ENCODE data around the gene NOVA2.

Gene NOVA2

DNA sequence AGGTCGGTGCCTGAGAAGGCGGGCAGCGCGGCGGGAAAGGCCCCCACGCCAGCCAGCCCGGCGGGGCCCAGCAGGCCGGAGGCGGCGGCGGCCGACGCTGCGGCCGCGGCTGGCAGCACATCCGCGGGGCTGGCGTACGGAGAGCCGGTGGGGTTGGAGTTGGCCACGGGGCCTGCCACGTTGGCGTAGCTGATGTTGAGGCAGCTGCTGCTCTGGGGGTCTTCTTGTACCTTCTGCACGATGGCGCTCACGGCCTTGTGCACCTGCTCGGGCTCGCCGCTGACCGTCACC is 33.2 kb downstream of the NOVA2 start:
- DNase-seq, result no peak
- H2AFZ ChIP-seq (ENCODE audit: low read depth, low read length), result no peak overlapping the region

DNA sequence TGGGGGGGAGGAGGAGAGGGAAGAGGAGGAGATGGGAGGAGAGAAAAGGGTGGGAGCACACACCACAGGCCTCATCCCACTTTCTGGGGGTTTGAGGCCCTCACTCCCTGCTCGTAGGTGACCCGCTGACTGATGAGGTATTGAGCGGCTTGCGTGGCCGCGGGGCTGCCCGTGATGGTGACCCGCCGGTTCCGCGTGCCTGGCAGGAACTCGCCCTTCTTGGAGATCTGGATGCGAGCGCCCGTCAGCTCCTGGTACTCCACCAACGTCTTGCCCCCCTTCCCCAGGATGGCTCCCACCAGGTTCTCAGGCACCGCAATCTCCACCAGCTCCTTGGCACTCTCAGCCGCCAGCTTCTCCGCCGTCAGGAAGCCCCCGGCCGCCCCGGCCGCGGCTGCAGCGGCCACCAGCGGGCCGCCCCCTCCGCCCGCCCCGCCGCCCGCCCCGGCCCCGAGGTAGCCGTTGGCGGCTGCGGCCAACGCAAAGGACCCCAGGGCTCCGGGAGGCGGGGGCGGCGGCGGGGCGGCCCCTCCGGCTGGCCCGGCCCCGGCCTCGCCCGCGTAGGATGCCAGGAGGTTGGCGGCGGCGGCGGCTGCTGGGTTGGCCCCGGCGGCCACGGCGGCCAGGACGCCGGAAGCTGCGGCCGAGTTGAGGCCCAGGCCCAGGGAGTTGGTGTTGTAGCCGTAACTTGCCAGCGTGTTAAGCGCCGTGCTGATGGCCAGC is 33.7 kb downstream of the NOVA2 start:
- H3K9me3 ChIP-seq (ENCODE audit: insufficient read depth, low read length, severe bottlenecking), result no peaks in the 10 kb centered on the region

More for the DNA sequence above, 33.2 kb downstream of the NOVA2 start:
- peaks cover 2% of the 10 kb centered on the region for H3K27me3 ChIP-seq (ENCODE audit: insufficient read depth, low read length, poor library complexity)
- H3K4me1 ChIP-seq (ENCODE audit: insufficient read depth, low read length), result no peaks in the 10 kb centered on the region
- H3K27ac ChIP-seq (ENCODE audit: low read length), result no peak overlapping the region
- TF ChIP-seq, protein P1, sequence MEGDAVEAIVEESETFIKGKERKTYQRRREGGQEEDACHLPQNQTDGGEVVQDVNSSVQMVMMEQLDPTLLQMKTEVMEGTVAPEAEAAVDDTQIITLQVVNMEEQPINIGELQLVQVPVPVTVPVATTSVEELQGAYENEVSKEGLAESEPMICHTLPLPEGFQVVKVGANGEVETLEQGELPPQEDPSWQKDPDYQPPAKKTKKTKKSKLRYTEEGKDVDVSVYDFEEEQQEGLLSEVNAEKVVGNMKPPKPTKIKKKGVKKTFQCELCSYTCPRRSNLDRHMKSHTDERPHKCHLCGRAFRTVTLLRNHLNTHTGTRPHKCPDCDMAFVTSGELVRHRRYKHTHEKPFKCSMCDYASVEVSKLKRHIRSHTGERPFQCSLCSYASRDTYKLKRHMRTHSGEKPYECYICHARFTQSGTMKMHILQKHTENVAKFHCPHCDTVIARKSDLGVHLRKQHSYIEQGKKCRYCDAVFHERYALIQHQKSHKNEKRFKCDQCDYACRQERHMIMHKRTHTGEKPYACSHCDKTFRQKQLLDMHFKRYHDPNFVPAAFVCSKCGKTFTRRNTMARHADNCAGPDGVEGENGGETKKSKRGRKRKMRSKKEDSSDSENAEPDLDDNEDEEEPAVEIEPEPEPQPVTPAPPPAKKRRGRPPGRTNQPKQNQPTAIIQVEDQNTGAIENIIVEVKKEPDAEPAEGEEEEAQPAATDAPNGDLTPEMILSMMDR (IDR thresholded peaks at IDR 0.05; ENCODE audit: borderline replicate concordance, extremely low read depth, low read length, poor library complexity, severe bottlenecking), result no peak
- TF ChIP-seq EZH2 (IDR thresholded peaks at IDR 0.05; ENCODE audit: borderline replicate concordance, low read depth, low read length, severe bottlenecking), result no peak
- no peaks in the 10 kb centered on the region for H4K20me1 ChIP-seq (ENCODE audit: insufficient read depth, low read length)
- H3K9me3 ChIP-seq (ENCODE audit: insufficient read depth, low read length, severe bottlenecking), result no peaks in the 10 kb centered on the region
- no peak overlapping the region for H3K9ac ChIP-seq (ENCODE audit: low read depth, low read length)
- no peak for ATAC-seq (ENCODE audit: insufficient read depth, low read depth)
- no peak overlapping the region for H3K4me3 ChIP-seq (ENCODE audit: low read depth in 1 of 2, low read length in 2 of 2)
- no peaks in the 10 kb centered on the region for H3K79me2 ChIP-seq (ENCODE audit: insufficient read depth, low read length)
- H3K4me2 ChIP-seq (ENCODE audit: insufficient read depth, low read length), result no peak overlapping the region
- H3K36me3 ChIP-seq (ENCODE audit: insufficient read depth, low read length), result no peaks in the 10 kb centered on the region

DNA sequence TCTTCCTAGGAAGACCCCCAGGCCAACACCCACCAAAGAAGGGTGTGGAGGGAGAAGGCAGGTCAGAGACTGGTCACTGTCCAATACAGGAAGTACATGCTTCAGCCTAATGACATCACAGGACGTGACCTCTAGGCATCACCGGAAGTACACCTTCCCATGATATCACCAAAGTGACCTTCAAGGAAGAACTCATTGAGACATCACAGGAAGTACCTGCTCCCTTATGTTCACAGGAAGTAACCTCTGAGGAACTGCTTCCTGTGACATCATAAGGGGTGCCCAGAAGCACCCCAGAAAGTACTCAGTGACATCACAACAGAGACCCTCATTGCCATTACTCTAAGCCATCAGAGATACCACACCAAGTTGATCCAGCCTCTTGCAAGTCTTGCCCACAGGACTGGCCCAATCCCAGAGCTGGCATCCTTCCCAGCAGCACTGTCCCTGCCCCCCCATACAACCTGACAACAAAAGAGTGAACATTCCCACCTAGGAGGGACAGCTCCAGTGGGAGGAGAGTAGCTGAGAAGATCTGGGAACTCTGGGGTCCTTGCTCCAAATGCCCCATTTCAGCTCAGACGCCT is 34.8 kb downstream of the NOVA2 start:
- H3K79me2 ChIP-seq (ENCODE audit: insufficient read depth, low read length), result no peaks in the 10 kb centered on the region
- H3K36me3 ChIP-seq (ENCODE audit: insufficient read depth, low read length), result no peaks in the 10 kb centered on the region
- DNase-seq, result no peak
- TF ChIP-seq EZH2 (IDR thresholded peaks at IDR 0.05; ENCODE audit: borderline replicate concordance, low read depth, low read length, severe bottlenecking), result no peak
- TF ChIP-seq, protein P1 (IDR thresholded peaks at IDR 0.05; ENCODE audit: borderline replicate concordance, extremely low read depth, low read length, poor library complexity, severe bottlenecking), result no peak
- no peak overlapping the region for H2AFZ ChIP-seq (ENCODE audit: low read depth, low read length)
- H3K27me3 ChIP-seq (ENCODE audit: insufficient read depth, low read length, poor library complexity), result peaks cover 6% of the 10 kb centered on the region
- H3K9me3 ChIP-seq (ENCODE audit: insufficient read depth, low read length, severe bottlenecking), result no peaks in the 10 kb centered on the region
- H3K4me3 ChIP-seq (ENCODE audit: low read depth in 1 of 2, low read length in 2 of 2), result no peak overlapping the region
- no peak overlapping the region for H3K4me2 ChIP-seq (ENCODE audit: insufficient read depth, low read length)
- no peaks in the 10 kb centered on the region for H4K20me1 ChIP-seq (ENCODE audit: insufficient read depth, low read length)
- no peak overlapping the region for H3K27ac ChIP-seq (ENCODE audit: low read length)
- H3K4me1 ChIP-seq (ENCODE audit: insufficient read depth, low read length), result no peaks in the 10 kb centered on the region
- ATAC-seq (ENCODE audit: insufficient read depth, low read depth), result no peak
- no peak overlapping the region for H3K9ac ChIP-seq (ENCODE audit: low read depth, low read length)

More for the DNA sequence above, 33.7 kb downstream of the NOVA2 start:
- H2AFZ ChIP-seq (ENCODE audit: low read depth, low read length), result no peak overlapping the region
- H3K79me2 ChIP-seq (ENCODE audit: insufficient read depth, low read length), result no peaks in the 10 kb centered on the region
- no peak overlapping the region for H3K4me2 ChIP-seq (ENCODE audit: insufficient read depth, low read length)
- no peaks in the 10 kb centered on the region for H3K36me3 ChIP-seq (ENCODE audit: insufficient read depth, low read length)
- no peaks in the 10 kb centered on the region for H3K4me1 ChIP-seq (ENCODE audit: insufficient read depth, low read length)
- H4K20me1 ChIP-seq (ENCODE audit: insufficient read depth, low read length), result no peaks in the 10 kb centered on the region
- peaks cover 6% of the 10 kb centered on the region for H3K27me3 ChIP-seq (ENCODE audit: insufficient read depth, low read length, poor library complexity)
- TF ChIP-seq, protein P1 (IDR thresholded peaks at IDR 0.05; ENCODE audit: borderline replicate concordance, extremely low read depth, low read length, poor library complexity, severe bottlenecking), result no peak
- TF ChIP-seq EZH2 (IDR thresholded peaks at IDR 0.05; ENCODE audit: borderline replicate concordance, low read depth, low read length, severe bottlenecking), result no peak
- H3K9ac ChIP-seq (ENCODE audit: low read depth, low read length), result no peak overlapping the region
- ATAC-seq (ENCODE audit: insufficient read depth, low read depth) (no peak), DNase-seq (no peak)
- no peak overlapping the region for H3K4me3 ChIP-seq (ENCODE audit: low read depth in 1 of 2, low read length in 2 of 2)
- no peak overlapping the region for H3K27ac ChIP-seq (ENCODE audit: low read length)

All from DND-41 (cell line).